OCI-LY1 (cell line): ENCODE measurements around the gene ALDH3B1.

ENCODE experiments used
- EZH2 ChIP-seq: fragments of 200-600 bp; sonication (generic), shearing (Covaris generic); IDR thresholded peaks from 2 replicates; pipeline ENCODE4 v1.8.0; 2017; ENCODE audit warnings: borderline replicate concordance, mixed run types, mild to moderate bottlenecking, antibody characterized with exemption, low read length, moderate library complexity, mixed read lengths
- TF ChIP-seq, protein P1 (sequence below): fragments of 200-600 bp; sonication (generic), shearing (Covaris generic); IDR thresholded peaks from 2 replicates; pipeline ENCODE4 v1.5.1; 2017; ENCODE audit warnings: mild to moderate bottlenecking, antibody characterized with exemption, low read length, moderate library complexity, mixed read lengths

DNA sequence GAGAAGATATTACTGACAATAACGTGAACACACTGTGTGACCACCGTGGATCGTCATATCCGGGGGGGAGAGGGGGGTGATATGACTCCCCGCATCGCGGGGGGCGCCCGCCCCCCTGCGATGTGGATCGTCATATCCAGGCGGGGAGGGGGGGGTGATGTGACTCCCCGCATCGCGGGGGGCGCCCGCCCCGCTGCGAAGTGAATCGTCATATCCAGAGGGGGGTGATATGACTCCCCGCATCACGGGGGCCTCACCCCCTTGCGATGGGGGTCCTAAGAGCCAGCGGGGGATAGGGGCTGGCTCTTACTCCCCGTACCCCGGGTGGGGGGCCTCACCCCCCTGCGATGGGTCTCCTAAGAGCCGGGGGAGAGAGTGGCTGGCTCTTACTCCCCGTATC lies 26.2 kb upstream of the ALDH3B1 start:
- TF ChIP-seq, protein P1, sequence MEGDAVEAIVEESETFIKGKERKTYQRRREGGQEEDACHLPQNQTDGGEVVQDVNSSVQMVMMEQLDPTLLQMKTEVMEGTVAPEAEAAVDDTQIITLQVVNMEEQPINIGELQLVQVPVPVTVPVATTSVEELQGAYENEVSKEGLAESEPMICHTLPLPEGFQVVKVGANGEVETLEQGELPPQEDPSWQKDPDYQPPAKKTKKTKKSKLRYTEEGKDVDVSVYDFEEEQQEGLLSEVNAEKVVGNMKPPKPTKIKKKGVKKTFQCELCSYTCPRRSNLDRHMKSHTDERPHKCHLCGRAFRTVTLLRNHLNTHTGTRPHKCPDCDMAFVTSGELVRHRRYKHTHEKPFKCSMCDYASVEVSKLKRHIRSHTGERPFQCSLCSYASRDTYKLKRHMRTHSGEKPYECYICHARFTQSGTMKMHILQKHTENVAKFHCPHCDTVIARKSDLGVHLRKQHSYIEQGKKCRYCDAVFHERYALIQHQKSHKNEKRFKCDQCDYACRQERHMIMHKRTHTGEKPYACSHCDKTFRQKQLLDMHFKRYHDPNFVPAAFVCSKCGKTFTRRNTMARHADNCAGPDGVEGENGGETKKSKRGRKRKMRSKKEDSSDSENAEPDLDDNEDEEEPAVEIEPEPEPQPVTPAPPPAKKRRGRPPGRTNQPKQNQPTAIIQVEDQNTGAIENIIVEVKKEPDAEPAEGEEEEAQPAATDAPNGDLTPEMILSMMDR = no peak
- TF ChIP-seq EZH2 = no peak
